Urothelium cell line (cell line): ENCODE measurements around the gene PAQR4.
"Not testable (repeated sequence)": the region's sequence is repeated elsewhere in the genome, so short reads cannot be mapped to it uniquely, and the experiment has no call there.

Source experiments
- DNase-seq: peaks from one replicate; pipeline ENCODE4 v3.0.0; 2011; ENCODE audit warnings: low spot score, mixed read lengths
- FAIRE-seq: peaks from 2 replicates; lab custom pipeline; 2011; peaks lifted over from hg19 to GRCh38; lab: Jason Lieb, UNC

Gene PAQR4

GRCh38 chr16:2968738-2969544 is at the start of gene PAQR4:
TSS of gene PAQR4 (plus strand) at chr16:2969348. CDS start at chr16:2969675, 327 bp downstream.
- FAIRE-seq: peak; percentile 85
- peak; percentile 96 for DNase-seq

GRCh38 chr16:2919511-2920255 is 49.5 kb upstream of the PAQR4 start:
- peak; percentile 64 for DNase-seq
- no peak for FAIRE-seq

GRCh38 chr16:2923481-2923880 is 45.7 kb upstream of the PAQR4 start:
- FAIRE-seq (no peak), DNase-seq (no peak)

GRCh38 chr16:2924901-2925755 is 44.0 kb upstream of the PAQR4 start:
- DNase-seq (no peak), FAIRE-seq (no peak)

- DNase-seq: no peak
- FAIRE-seq: no peak
These were observed 43.0 kb upstream of the PAQR4 start for GRCh38 chr16:2925951-2926649.

GRCh38 chr16:2926650-2926999 is 42.5 kb upstream of the PAQR4 start:
- DNase-seq: no peak
- no peak for FAIRE-seq

GRCh38 chr16:2927010-2927646 is 42.0 kb upstream of the PAQR4 start:
- DNase-seq (peak; percentile 75), FAIRE-seq (peak; percentile 89)

GRCh38 chr16:2928151-2928550 is 41.0 kb upstream of the PAQR4 start:
- DNase-seq, FAIRE-seq: not testable (repeated sequence)

- no peak for DNase-seq
- FAIRE-seq: no peak
These were observed 40.4 kb upstream of the PAQR4 start for GRCh38 chr16:2928796-2929195.

- no peak for FAIRE-seq
- no peak for DNase-seq
These were observed 39.5 kb upstream of the PAQR4 start for GRCh38 chr16:2929693-2930092.

- no peak for DNase-seq
- FAIRE-seq: no peak
These were observed 38.9 kb upstream of the PAQR4 start for GRCh38 chr16:2930236-2930635.

GRCh38 chr16:2931231-2931914 is 37.8 kb upstream of the PAQR4 start:
- FAIRE-seq, DNase-seq: not testable (repeated sequence)

GRCh38 chr16:2933136-2933535 is 36.0 kb upstream of the PAQR4 start:
- DNase-seq (no peak), FAIRE-seq (no peak)

- FAIRE-seq (no peak), DNase-seq (no peak)
These were observed 35.4 kb upstream of the PAQR4 start for GRCh38 chr16:2933701-2934100.

- FAIRE-seq (no peak), DNase-seq (no peak)
These were observed 34.7 kb upstream of the PAQR4 start for GRCh38 chr16:2934450-2934849.

- DNase-seq (no peak), FAIRE-seq (no peak)
These were observed 32.6 kb upstream of the PAQR4 start for GRCh38 chr16:2936436-2937011.

GRCh38 chr16:2937170-2937569 is 32.0 kb upstream of the PAQR4 start:
- FAIRE-seq (no peak), DNase-seq (no peak)

GRCh38 chr16:2938206-2938605 is 30.9 kb upstream of the PAQR4 start:
- FAIRE-seq (no peak), DNase-seq (no peak)

- FAIRE-seq: no peak
- DNase-seq: no peak
These were observed 29.2 kb upstream of the PAQR4 start for GRCh38 chr16:2939968-2940367.
